Measurements from ENCODE around the gene ZBTB16.
A peak's percentile ranks its signal among the peaks of the same experiment; 100 is the strongest.

Gene ZBTB16

DNA sequence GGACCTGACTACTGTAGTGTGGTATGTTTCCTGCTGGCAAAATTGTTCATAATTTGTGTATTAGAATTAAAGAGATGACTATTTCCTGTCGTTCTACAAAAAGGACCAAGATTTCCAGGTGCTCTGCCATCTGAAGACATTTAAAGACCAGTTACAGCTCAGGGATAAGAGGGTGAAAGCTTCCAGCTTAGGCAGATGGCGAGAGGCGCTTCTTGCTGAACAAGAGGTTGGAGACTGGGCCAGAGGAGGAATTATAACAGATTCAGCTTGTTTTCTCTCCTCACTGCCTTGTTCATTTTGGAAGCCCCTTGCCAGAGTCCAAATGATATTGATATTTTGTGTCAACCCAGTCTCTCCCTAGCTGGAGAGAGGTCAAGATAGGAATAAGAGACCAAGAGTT is 213.6 kb downstream of the ZBTB16 start:
- no peak for DNase-seq

DNA sequence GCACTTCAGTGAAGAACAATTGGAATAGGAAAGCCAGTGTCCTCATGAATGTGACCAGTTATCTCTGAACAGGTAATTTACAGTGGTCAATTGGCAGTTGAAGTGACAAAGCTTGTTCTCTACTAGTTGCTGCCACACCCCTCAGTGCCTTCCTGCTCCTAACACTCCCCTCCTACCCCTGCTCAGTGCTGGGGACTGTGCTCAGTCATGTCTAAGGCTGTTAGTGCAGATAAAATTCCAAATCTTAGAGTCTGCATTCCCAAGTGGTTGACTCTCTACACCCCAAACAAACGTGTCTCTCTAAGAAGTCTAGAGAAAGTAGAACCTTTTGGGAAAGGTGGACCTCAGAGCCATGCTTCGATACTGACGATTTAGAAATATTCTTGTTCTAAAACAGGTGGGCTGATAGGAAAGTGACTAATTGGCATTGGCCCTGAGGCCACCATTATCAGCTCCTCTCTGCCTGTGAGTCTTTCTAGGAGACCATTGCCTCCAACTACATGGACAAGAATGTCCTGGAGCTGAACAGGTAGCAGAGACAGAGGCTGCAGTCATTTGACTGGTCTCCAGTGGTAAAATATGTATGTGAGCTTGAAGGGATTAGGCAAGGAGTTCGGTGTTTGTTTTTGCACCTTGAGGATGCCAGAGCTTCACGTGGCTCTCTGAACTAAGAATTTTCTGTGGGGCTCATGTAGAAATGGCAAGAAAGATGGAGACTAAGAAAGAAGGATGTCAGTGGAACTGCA is 214.6 kb downstream of the ZBTB16 start:
- no peak for DNase-seq

DNA sequence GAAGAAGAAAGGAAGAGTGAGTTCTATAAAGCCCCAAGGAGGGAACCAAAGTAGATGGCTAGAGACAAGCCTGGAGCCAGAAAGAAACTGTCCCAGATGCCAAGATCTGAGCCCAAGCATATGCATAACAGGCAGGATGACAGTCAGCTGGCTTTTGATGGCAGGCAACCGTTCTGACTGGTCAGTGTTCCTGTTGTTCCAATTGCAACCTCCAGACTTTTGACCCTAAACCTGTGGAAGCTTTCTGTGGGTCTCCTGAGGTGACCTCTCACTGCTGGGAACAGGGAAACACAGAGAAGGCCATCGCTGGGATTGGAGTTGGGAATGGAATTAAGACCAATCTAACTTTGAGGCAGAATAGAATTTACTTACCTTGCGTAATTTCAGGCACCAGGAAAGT is 215.1 kb downstream of the ZBTB16 start:
- DNase-seq, result no peak

DNA sequence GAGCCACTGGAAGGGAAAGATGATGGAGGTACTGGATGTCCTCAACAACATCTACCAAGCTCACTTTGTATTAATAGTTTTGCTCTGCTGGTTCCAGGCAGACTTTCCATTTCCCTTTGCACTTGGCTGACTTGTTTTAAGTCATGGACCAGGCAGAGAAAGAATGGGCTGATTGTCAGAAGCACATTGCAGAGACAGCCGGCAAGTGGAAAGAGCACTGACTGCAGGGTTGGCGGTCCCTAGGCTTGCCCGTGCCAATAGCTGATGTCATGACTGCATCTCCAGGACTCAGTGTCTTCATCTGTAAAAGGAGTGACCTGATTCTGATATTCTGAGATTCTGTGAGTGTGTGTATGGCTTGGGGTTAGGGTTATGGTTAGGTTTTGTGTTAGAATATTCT is 215.8 kb downstream of the ZBTB16 start:
- no peak for DNase-seq

DNA sequence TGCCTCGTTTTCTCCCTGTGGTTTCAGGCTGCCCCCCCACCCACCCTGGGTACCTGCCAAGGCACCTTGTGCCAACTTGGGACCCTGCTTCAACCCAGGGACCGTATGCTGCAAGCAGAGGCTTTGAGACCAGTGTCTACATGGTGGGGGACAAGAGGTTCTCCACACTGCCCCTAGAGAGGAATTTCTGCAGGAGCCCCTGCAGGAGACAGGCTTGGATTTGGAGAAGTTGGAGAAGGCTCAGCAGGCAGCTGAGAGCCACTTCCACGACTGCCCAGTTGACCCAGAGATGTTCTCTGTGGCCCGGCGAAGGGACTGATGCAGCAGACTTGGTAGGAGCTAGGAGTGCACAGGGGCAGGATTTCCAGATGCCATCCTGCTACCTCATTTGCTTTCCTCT is 216.6 kb downstream of the ZBTB16 start:
- DNase-seq, result no peak

DNA sequence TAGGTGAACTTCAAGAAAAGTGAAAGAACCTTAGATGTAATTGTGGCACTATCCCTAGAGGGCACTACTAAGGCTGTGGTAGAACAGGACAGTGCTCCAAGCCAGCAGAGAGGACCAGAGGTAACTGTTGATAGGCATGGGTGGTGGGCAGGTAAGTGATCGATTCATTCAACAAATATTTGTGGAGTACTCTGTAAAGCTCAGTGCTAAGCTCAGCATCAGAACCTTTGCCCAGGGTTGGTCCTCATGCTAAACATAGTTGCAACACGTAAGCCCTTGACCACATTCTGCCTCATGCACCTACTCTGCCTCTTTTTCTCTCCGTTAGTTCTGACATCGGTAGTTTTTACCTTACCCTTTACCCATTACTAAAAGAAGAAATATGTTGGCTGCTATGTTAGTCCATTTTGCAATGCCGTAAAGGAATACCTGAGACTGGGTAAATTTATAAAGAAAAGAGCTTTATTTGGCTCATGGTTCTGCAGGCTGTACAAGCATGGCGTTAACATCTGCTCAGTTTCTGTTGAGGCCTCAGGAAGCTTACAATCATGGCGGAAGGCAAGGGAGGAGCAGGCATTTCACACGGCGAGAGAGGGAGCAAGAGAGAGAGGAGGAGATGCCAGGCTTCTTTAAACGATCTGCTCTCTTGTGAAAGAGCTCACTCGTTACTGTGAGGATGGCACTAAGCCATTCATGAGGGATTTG is 218.3 kb downstream of the ZBTB16 start:
- no peak for DNase-seq

DNA sequence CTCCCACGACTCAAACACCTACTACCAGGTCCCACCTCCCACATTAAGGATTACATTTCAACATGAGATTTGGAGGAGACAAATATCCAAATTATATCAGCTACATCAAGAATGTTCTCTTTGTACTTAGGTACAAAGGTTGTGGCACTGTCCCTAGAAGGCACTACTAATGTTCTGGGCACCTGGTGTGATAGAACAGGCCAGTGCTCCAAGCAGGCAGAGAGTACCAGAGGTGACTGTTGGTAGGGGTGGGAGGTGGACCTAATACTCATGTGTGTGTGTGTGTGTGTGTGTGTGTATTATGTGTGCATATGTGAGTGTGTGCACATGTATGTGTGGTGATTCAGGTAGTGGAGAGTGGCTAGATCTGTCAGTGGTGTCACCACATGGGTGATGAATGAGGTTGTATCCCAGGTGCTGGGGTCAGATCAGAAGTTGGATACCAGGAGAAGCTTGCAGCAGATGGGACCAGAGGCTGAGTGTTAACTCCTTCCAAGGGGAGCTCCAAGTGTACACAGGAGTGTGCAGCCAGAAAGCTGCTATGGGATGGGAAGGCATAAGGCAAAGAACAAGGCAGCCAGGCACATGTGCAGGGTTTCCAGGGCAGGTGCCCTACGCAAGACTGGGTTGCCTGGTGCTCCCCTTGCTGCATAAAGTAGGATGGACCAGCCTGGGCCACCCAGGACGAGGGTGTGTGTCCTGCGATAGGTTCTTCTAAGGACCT is 219.0 kb downstream of the ZBTB16 start:
- DNase-seq, result no peak

DNA sequence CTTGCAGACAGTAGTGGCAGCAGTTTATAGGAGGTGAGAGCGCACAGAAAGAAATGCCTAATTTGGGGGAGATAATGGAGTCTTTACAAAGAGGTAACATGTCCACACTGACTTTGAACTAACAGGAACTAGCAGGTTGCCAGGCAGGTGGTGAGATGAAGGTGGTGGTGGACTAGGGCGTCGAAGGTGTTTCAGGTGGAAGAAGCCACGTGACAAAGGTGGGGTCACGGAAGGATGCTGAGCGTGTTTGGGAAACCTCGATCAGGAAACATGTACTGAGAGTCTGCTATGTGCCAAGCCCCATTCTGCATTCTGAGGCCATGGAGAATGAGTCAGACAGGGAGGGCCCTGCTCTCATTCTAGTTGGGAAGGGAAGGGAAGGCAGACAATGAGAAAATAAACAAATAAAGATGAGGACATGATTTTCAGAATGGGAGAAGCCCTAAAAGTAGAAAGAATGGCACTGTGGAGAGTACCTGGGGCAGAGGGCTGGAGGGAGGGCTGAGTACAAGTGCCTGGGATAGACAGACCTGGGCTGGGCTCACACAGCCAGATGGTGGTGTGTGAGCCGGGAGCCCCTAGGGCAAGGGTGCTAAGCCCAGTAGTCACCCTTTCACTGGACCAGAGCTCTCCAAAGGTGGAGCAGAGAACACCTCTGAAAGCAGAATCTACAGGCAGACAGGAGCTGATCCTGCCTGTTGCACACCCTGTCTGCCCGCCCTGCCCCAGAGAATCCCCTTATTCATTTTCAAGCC is 220.5 kb downstream of the ZBTB16 start:
- DNase-seq, result no peak

DNA sequence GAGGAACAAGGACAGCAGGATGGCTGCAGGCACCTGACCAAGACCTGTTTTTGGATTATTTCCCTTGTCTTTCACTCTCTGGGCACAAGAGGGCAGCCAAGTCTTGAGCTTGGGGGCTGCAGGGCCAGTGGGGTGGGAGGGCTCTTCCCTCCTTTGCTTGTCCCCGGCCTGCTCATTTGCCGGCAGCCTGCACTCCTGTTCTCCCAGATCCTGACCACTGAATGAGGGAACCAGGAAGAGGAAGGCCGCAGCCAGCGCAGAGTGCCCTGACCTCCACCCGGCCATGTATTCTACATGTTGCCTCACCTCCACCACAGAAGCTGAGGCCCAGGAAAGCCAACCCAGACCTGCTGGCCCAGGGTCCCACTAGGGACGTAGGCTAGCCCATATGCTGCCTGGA is 221.2 kb downstream of the ZBTB16 start:
- peak; percentile 74 for DNase-seq

DNA sequence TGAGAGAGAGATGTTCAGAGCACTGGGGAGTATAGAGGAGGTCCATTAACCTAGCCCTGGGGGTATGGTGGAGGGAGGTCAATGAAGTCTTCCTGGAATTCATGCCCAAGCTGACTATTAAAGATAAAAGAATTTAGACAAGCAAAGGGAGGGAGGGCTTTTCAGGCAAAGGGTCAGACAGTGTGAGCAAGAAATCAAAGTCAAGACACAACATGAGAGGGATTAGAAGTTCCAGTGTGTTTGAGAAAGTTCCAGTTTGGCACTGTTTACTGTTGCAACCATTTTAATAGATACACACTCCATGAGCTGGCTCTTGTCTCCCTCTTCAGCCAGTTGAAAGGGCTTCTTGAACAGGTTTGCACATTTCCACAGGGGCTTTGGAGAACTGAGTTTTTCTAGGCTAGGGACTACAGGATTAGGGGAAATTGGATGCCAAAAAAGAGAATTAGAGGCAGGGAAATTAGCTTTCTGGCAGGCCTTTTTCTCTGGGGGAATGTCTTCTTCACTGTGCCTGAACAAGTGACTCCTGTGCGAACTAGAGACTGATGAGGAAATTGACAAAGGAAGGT is 222.0 kb downstream of the ZBTB16 start:
- no peak for DNase-seq

DNA sequence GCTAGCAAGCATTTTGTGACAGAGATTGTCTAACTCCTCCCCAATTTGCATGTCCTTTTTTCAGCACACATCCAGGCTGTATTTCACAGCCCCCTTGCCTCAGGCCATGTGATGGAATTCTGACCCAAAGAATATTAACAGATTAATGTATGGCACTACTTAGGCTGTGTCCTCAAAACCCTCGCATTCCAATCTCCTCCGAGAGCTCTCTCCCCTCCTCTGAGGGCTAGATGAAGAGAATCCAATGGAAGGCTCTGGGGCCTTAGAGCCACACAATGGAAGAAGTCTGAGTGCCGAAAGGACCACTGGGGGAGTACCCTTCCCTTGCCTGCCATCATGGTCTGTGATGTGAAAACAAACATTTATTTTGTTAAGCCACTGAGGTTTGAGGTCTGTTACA is 223.0 kb downstream of the ZBTB16 start:
- DNase-seq, result no peak

DNA sequence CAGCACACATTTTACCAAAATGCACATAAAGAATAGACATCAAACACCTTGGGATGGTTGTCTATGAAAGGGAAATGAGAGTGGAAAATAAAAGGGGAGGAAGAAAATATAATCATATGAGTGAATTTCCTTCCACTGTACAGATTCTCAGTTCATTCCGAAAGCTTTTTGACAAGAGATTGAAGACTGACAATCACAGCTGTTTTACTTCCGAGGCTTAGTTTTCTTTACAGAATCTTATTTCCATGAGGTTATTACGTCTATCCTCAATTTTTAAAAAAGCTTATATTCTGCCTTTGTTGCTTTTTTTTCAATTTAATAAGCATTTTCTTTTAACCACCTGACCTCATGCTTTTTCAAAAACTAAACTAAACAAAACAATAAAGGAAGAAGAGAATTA is 223.9 kb downstream of the ZBTB16 start:
- no peak for DNase-seq

DNA sequence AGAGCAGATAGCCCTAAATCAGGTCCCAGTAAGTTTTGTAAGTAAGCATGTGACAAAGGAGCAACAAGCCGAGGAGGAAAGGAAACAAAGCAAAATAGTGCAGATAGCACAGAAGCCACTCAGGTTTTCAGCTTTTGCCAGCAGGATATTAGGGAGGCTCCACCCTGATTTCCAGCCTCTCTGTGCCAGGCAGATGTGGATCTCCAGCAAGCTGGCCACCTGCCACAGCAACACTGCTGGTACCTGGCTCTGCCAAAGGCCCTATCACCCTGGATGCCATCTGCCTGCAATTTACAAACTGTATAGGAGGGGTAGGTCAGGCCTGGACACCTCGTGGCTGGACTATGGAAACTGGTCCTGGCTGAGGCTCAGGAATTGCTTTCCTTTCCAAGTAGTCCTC is 224.5 kb downstream of the ZBTB16 start:
- no peak for DNase-seq

DNA sequence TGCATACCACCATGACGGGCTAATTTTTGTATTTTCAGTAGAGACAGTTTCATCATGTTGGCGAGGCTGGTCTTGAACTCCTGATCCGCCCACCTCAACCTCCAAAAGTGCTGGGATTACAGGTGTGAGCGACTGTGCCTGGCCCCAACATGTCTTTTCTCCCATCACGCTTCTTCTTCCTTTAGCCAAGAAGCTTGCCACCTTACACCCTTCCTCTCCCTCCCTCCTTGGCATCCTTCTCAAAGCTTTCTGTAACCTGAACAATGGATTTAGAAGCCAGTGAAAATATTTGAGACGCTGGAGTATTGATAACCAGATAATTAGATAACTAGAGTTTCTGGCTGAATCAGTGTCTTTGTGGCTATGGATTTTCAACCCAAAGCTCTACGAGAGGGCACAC is 225.4 kb downstream of the ZBTB16 start:
- no peak for DNase-seq

DNA sequence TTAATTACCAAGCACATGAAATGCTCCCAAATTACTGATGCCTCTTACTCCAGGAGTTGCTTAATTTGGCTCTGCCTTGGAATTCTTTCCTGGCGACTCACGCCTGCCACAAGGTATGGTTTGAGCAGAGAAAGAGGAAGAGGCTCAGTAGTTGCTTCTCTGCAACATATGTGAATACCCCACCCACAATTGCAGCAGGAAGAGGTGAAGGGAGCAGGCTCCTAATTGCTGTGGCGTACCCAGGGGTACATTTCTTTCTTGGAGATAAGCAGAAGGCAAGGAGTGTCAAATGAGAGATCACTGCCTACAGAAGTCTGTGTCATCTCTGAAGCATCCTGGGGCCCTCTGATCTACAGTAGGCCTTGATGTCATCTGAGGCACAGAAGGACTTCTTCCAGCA is 226.1 kb downstream of the ZBTB16 start:
- DNase-seq, result no peak

DNA sequence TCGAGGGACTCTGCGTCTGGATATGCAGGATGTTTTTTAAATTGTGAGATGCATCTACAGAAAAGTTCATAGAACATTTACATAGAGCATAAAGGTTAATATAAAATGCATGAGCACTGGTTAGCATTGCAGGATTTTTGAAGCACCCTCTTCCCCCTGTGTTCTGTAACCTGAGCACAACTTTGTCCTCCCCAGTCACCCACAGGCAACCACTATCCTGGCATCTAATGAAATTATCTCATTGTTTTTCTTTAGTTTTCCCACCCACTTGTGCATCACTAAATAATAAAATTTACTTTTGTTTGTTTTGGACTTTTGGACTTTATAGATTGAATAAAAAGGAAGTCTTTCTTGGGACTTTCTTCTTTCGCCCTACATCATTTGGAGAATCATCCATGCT is 226.7 kb downstream of the ZBTB16 start:
- no peak for DNase-seq

DNA sequence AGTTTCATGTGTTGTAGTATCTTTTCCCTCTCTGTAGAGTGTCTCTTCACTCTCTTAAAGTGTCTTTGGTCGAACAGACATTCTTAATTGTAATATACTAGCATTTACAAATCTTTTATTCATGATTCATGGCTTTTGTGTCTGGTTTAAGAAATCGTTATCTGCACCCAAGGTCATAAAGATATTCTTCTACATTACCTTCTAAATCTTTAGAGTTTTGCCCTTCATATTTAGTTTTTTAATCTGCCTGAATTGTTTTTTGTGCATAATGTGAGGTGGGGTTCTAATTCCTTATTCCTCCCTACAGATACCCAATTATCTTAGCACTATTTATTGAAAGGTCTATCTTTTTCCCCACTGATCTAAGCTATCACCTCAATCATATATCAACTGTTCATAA is 227.6 kb downstream of the ZBTB16 start:
- DNase-seq, result no peak

DNA sequence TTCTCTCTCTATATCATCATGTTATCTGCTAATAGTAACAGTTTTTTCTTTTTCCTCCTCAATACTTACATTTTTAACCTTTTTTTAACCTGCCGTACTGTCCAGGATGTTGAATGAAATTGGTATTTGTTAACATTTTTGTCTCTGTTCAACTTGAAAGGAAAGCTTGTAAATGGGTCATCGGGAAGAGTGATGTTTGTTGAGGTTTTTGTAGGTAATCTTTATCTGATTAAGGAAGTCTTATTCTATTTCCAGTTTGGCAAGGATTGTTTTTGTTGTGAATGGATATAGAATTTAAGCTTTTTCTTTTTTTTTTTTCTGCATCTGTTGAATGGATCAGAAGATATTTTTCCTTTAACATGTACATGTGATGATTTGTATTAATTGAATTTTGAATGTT is 228.6 kb downstream of the ZBTB16 start:
- DNase-seq, result no peak

DNA sequence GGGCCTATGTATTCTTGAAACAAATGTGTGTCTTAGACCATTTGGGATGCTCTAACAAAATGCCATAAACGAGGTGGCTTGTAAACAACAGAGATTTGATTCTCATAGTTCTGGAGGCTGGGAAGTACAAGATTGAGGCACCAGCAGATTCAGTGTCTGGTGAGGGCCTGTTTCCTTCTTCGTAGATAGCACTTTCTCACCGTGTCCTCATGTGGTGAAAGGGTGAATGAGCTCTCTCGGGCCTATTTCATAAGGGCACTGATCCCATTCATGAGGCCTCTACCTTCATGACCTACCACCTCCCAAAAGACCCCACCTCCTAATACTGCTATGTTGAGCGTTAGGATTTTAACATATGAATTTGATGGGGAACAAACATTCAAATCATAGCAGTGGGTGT is 230.3 kb downstream of the ZBTB16 start:
- no peak for DNase-seq

DNA sequence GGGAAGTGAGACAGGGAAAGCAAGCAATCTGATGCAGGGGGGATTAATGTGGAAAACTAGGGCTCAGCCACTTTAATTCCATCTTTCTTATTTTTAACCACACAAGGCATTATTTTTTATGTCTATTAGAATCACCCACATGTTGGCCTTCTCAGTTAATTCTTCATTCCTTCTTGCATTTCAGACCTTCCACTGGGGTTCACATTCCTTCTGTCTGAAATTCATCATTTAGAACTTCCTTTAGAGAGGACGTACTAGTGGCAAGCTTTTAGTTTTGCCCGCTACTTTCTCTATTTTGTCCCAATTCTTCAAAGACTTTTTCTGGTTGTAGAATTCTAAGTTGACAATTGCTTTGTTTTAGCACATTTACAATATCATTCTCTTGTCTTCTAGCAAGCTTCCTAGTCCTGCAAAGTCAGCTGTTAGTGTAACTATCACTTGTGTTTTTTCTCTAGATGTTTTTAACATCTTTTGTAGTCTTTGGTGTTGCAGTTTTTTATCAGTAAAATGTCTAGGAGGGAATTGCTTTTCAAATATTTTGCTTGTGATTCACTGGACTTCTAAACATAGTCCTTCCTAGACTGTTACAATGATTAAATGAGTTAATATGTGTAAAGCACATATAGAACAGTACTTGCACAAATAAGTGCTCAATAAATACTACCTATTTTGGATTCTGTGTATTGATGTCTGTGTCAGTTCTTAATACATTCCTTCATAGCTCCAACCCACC is 231.2 kb downstream of the ZBTB16 start:
- no peak for DNase-seq

DNA sequence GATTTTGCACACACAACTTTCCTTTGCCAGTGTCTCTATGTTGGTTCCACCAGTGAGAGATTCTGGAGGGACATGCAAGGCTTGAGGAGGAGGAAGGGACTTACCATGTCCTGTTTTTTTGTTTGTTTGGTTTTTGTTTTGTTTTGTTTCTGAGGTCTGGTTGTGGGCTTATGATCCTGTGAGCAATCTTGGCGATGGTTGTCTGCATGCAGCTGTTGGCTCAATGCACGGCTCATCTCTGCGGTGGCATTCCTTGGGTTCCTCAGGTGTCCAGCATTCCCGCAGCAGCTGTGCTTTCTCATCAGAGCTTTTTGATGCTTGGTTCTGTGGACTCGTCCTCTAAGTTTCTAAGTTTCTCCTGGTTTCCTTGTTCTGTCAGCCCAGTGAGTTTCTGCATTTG is 231.9 kb downstream of the ZBTB16 start:
- DNase-seq, result no peak
